ENCODE data around the gene AGXT.

The AGXT gene

GRCh38 chr2:240904216-240905175, 35.9 kb downstream of the AGXT start:
- H3K27ac ChIP-seq = no peak overlapping the region
- TF ChIP-seq ZFX (IDR thresholded peaks at IDR 0.05) = no peak
- no peak for TF ChIP-seq CTCF (conservative IDR thresholded peaks at IDR 0.05)

- TF ChIP-seq ZFX (IDR thresholded peaks at IDR 0.05) (no peak), CTCF (conservative IDR thresholded peaks at IDR 0.05) (no peak)
- no peak overlapping the region for H3K27ac ChIP-seq
These were observed 36.7 kb downstream of the AGXT start for GRCh38 chr2:240905176-240905781.

GRCh38 chr2:240906141-240906910, 37.7 kb downstream of the AGXT start, which contains the start of gene CROCC2:
TSS of gene CROCC2 (plus strand) at chr2:240906336. CDS start at chr2:240906514, 178 bp downstream.
- no peak for TF ChIP-seq CTCF (conservative IDR thresholded peaks at IDR 0.05)
- TF ChIP-seq ZFX (IDR thresholded peaks at IDR 0.05) = no peak
- H3K27ac ChIP-seq = no peak within 1 kb of the TSS

GRCh38 chr2:240906911-240907590, 38.4 kb downstream of the AGXT start:
- no peak for TF ChIP-seq CTCF (conservative IDR thresholded peaks at IDR 0.05)
- TF ChIP-seq ZFX (IDR thresholded peaks at IDR 0.05) = no peak
- H3K27ac ChIP-seq = no peak overlapping the region

- no peak for TF ChIP-seq ZFX (IDR thresholded peaks at IDR 0.05)
- TF ChIP-seq CTCF (conservative IDR thresholded peaks at IDR 0.05) = no peak
These were observed 40.8 kb downstream of the AGXT start for GRCh38 chr2:240909216-240909974.

GRCh38 chr2:240911641-240912265, 43.1 kb downstream of the AGXT start:
- no peak for TF ChIP-seq ZFX (IDR thresholded peaks at IDR 0.05)
- TF ChIP-seq CTCF (conservative IDR thresholded peaks at IDR 0.05) = no peak
- H3K27ac ChIP-seq = no peak overlapping the region

More at GRCh38 chr2:240909216-240909974, 40.8 kb downstream of the AGXT start:
- H3K27ac ChIP-seq = no peak overlapping the region

Measured in C4-2B (cell line).